GM21717 (cell line): ENCODE results near the gene JUN.
A peak's percentile ranks its signal among the peaks of the same experiment; 100 is the strongest.

ENCODE experiments used
- ATAC-seq: cut with Tn5 transposase; IDR thresholded peaks from one replicate; pipeline ENCODE4 v1.9.1; 2021; ENCODE audit warnings: mild to moderate bottlenecking, moderate library complexity; ENCODE audit not compliant: unreplicated experiment

Gene JUN

DNA sequence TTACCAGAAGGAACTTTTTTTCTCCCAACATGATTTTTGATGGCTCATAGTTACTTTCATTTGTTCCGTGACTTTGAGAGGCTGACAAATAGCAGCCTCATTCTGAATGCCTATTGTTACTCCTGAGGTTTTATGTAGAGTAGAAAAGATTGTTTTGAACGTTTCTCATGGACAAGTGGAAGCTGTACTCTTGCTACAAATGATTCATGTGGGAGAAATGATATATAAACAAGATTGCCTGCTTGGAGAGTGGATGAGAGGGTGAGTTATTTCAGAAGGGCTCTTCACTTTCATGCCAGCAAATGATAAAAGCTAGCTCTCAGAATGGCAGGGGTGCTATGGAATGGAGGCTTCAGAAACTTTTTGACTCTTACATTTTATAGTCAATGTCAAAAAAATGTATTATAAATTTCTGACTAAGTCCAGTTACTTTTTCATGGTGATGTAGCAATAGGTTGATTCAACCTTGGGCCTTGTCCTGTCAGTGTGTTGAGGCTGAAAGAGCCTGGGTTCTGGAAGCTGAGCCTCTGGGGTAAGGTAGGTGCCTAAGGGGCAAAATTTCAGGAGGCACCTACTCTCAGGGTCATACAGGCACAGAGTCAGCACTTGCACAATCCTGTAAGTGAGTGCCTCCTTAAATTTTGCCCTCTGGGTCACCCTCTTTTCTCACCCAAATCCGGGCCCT lies 19.4 kb downstream of the JUN start:
- no peak for ATAC-seq

DNA sequence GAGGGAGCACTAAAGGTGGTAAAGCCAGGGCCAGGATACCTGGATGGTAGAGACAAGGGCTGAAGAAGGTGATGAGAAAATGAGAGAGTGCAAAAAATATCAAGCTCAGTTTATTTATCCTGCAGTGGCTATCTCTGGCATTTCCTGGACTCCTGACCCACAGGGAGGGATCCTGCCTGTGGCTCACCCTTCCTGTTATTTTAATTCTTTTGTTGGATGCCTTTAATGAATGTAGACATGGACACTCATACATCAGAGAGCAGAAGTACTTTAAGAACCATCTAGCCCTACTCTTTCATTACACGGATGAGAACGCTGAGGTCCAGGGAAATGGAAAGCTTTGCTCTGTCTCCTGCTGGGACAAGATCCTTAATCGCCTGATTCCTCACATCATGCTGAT lies 20.6 kb downstream of the JUN start:
- no peak for ATAC-seq

DNA sequence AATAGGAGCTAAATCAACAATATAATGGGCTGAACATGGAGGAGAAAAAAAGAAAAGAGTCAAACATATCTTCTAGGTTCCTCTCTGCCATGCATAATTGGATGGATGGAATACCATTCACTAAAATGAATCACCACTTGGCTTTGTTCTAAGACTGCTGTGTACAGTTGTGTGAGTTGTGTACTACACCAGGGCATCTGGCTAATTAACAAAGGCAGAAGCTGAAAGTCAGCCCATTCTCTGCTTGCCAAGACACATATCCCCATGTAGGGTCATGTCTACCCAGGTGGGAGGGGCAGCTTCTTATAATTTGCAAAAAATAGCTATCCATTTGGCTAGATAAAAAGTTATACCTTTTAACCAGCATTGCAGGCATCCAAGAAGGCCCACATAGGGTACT lies 21.0 kb downstream of the JUN start:
- no peak for ATAC-seq

DNA sequence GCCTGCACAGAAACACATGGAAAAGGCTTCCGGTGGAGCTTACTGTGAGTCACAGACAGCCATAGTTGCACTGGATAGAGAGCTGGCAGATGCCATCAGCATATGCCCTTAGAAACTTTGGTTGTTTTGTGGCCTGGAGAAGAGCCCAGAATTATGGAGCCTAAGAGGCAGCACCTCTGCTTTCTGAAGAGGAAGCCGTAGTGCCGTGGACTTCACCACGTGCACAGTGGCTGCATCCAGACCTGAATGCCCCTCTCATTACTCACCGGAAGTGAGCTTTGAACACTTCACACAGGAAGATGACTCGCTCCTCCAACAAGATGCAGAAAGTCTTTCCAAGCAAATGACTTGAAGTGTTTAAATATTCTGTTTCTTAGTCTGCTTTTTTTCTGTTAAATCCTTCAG lies 28.4 kb downstream of the JUN start:
- ATAC-seq = peak; percentile 69

DNA sequence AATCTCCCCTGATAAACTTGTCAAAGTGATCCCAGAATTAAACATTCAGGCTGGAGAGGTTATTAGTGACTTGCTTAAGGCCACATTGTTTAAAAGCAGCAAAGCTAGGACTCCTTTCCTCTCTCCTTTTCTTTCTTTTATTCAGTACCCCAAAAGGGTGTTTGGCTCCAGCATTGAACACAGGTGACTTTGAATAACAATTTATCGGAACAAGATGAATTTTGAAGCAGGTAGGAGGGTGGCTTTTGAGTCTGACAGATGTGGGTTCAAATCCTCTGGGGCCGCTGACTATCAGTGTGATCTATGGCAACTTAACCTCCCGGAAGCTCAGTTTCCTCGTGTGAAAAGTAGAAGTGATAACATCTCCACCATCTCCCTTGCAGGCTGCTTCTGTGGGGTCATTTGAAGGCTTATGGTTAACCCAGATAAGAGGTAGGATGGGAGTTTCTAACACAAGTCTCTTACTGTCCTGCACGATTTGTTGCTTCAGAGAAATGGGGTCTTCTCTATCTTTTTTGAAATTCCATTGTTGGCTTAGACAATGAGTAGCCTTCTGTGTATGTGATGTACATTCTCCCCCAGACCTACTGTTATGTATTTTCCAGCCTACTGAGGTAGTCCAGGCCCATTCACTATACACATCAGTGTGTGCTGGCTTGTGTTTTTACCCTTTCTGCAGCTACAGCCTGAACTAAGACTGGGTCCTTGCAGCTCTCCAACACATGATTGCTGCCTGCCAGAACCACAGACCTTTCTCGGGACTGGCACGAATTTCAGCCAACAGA lies 29.0 kb downstream of the JUN start:
- ATAC-seq = peak; percentile 17

DNA sequence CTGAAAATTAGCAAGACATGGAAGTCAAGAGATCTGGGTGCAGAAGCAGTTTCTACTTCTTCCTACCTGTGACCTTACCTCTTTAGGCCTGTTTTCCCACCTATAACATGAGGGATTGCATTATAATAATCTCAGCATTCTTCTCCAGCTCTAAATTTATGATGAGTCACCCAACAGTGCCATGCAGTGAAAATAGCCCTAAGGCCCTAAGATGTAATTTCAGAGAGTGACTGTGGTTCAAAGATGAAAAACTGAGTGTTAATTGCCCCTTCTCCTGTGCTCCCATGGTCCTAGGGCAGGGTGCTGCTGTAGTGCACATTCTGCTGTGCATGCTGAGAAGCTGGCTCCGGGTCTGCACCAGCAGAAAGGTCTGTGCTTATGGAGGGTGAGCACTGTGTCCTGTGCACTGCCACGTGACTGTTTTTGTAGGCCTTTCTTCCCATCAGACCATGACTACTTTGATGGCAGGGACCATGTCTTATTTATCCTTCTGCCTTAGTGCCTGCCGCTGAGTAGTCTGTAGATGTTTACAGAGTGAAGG lies 29.7 kb downstream of the JUN start:
- ATAC-seq = no peak

DNA sequence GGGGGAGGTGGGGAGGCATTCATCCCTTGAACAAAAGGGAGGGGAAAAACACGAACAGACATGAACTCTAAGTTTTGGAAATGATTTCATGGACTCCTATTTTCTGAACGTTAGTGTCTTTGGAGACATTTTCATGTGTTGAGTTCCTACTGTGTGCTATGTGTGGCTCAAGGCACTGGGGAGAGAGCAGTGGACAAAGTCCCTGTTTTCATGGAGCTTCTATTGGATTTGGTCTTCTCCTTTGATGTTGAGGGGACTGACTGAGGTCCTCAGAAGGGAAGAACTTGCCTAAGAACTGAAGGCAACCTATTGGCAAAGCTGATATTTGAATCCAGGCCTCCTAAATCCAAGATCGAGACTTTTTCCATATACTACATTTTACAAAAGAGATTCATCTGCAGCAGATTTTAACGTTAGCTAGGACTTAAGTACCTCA lies 30.4 kb downstream of the JUN start:
- ATAC-seq = no peak

DNA sequence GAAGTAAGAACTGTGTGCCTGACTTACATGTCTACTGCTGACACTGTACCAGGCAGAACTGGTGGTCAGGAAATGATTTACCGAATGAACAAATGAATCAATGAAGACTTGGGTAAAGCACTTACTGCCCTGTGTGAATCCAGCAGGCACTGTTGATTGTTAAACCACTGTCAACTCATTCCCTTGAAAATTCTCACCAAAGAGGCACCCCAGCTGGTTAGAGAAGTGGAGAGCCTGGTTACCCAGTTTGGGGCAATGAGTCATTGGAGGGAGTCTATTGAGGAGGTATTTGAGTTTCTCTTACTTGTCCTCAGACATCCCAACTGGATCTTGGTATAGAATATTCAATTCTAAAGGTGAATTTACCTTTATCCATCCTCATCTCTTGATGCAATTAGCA lies 34.2 kb downstream of the JUN start:
- ATAC-seq = no peak

DNA sequence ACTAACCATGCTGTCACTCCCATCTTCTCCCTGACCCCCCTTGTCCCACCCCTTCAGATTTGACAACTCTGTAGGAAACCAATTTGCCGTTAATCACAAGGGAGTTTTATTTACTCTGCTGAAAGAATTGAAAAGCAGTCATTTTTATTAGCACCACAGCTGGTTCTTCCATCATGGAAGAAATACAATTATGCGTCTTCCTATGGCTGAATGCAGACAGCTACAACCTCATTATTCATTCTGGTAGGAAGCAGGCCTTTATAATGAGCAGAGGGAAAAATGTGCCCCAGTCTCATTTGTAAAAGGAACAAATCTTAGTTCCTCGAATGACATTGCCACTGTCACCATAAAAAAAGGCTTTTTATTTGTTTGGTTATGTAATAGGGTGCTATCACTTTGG lies 35.2 kb downstream of the JUN start:
- ATAC-seq = no peak

DNA sequence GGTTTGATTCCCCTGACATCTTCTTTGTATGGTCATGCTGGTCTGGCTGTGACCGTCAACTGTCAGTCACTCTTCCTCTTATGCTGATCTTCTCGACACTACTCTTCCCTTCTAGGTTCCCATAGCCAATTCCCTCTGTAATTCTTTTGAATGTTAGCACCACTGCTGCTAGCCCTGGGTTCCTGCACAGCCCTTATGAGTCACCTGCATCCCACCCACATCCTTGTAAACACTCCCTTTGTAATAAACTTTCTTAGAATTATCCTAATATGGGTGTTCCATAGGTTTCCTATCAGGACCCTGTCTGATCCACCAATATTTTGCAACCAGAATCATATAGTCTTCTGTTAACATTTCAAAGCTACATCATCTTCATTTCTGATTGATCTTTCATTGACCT lies 37.1 kb downstream of the JUN start:
- ATAC-seq = no peak

DNA sequence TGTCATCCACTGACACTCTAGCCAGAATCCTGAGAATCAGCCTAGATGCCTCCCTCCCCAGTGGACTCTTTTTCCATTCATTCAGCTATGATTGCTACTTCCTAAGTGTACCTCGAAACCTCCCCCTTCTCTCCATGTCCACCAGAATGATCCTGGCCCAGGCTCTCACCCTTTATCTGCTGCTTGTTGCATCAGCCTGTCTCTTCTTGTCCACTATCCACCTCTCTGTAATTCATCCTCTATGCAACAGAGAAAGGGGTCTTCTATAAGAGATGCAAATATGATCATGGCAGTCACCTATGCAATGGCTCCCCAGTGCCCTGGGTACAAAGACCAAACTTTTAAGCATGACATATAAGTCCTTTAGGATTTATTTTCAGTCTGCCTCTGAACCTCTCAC lies 37.7 kb downstream of the JUN start:
- no peak for ATAC-seq

DNA sequence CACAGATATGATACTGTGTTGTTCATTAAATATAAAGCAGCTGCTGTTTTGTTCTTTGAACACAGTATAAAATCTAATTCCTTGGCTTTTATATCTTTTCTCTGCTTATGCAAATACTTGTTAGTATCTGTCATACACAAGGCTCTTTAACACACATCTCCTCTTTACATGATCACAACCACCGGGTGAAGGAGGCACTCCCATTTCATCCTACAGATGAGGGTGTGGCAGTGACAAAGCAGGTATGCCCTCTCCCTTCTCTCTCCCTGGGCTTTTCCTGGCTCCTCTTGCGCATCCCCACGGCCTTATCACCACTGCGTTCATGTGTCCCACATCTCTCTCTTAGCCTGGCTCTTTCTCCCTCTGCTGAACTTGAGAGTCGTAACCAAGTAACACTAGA lies 38.2 kb downstream of the JUN start:
- ATAC-seq = no peak

DNA sequence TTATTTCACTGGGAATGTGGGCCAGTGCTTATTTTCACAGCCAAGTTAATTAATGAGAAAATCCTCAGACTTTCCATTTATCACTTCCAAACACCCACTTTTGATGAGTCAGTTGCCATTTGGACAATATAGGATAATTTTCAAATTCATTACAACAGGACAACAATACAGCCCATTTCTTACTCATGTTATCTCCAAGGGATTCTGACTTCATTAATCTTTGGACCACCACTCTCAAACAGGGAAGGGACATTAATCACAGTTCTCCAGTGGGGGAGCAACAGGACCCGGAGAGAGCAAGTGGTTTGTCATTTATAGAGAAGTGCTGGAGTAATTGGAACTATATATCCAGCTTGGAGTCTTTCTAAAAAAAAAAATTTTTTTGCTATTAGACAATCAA lies 38.7 kb downstream of the JUN start:
- no peak for ATAC-seq

DNA sequence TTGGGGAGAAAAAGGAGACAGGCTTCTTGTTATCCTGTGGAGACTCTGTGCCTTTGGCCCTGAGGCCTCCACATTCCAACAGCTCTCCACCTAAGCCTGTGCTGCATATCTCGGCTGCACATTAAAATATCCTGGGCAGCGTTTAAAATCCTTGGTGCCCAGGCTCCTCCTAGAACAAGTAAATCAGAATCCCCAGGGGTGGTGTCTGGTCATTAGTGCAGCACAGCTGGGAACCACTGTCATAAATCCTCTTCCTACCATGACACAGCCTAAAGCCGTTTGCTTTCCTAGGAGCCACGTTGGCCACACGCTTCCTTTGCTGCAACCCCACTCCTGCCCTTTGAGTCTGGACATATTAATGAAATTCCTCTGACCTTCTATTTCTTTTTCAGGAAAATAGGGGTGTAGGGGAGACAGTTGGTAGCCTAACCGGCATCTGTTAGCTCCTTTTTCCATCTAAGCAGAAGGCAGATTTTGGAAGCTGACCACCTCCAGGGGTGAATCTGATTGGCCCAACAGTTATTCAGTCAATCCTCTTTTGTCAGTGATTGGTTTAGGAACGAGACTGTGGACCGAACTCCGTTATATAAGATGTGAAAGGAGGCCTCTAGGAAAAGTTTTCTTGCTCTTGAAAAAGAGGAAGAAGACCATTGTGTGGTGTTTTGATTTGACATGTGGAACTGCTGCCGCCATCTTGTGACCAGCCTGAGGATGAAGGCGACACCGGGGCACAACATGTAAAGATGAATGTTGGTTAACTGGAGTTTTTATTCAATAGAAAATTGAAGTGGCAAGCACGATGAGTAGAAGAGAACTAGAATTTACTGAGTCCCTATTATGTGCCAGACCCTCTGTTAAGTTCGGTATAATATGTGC lies 41.9 kb downstream of the JUN start:
- ATAC-seq = no peak

DNA sequence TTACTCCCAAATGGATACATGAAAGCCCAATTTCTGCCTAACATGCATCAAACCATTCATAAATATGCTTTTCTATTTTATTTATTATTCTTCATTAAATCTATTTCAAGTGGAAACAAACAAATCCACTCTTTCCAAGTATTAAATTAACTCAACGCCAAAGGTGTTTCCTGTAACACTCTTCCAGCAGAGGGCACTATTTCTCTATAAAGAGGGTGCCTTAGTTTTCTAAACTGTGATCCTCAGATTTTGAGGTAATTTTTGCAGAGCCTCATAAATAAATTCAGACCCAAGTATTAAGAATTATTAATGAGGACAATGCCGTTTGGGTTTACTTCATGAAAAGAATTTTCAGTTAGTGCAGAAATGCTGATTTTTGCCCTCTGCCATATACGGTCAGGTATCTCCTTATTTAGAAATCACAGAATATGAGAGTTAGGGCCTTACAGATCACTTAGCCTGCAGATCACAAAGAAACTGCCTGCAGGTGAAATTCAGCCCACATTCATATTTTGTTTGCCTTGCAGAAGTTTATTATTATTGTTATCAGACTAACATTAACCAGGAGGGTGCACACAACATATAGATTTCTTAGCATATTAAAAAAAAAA lies 43.9 kb downstream of the JUN start:
- ATAC-seq = no peak

DNA sequence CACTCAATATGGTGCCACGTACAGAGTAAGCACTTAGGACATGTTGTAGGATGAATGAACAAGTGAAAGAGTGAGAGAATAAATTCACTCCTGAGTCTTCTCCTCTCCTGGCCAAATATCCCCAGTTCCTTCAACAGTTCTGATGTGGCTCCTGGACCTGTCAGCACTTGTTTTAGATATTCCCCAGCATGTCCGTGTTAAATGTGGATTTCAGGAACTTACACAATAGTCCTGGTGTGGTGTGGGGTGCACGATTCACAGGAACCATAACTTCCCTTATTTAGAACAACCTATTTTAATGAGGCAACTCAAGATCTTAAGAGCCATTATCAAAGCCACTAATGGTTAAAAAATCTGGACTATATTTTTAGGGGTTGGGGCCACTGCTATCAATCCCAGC lies 45.0 kb downstream of the JUN start:
- no peak for ATAC-seq

DNA sequence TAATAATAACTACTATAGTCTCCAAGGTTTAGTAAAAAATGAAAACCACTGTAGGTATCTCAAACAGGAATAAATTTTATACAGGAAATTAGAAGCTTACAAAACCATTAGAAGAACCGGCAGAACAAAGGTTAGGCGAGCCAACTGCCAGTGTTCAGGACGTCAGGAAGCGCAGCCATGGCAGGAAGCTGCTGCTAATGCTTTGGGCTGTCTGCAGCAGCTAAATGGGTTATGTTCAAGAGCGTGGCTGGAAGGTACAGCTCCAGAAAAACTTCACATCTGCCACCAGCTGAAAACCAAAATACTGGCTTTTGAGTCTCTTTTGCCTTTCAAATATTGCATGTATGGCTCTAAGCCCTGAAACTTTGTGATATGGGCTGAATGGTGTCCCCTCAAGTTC lies 48.3 kb downstream of the JUN start:
- ATAC-seq = no peak

DNA sequence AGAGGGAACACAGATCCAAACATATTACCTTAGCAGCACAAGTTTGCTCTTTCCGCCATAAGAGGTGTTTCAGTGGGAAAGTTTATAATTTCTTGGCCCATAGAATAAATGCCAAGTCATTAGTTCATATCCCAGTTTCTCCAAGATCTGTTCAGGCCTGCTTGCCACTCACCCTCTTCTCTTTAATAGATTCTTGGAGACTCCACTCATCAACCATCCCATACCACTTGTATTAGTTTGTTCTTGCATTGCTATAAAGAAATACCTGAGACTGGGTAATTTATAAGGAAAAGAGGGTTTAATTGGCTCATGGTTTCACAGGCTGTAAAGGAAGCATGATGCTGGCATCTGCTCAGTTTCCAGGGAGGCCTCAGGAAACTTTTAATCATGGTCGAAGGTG lies 49.2 kb downstream of the JUN start:
- no peak for ATAC-seq

DNA sequence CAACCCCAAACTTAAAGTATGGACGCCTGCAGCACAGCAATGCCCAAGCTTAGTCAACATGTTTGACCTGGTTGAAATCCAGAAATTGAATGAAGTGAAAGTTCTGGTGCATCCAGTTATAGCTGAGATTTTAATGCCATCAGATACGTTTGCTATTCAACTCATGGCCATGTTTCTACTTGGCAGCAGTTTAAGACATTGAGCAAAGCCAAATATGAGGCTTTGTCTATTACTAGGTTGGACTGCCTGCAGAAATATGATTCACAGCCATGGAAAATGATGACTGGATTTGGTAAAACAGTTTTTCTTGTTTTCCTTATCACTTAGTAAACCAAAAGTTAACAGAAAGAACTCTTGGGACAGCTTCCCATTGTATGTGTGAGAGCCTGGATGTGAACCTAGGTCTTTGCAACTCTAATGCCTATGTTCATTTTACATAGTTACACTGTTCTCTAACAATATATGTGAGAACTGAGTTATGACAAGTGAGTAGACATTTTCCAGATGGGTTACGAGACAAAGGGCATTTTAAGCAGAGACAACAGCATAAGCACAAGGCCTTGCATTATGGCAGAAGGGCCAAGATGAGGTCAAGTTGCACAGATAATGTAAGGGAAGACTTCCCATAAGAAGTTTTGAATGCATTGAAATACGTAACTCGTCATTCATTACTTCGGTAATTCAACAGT lies 51.6 kb downstream of the JUN start:
- ATAC-seq = no peak
